SK-MEL-5 (cell line): Measurements from ENCODE around the gene MRPL14. TPM values are rescaled to one million over a fixed set of nuclear protein-coding genes. Genes with fewer than 3 reads are reported as not detected.

Experiments
- DNase-seq: peaks from one replicate; pipeline ENCODE4 v3.0.0-alpha.2; 2016; ENCODE audit warnings: low read depth, low spot score
- in situ Hi-C: cut with HindIII; loops from 2 replicates; pipeline ENCODE4 v1.10.0; 2016; ENCODE audit warnings: low sequenced_read_pairs, high pct_unique_total_duplicates, low pct_unique_long_range_greater_than_20kb
- total RNA-seq: library from RNA; depleted of rRNA; stranded (reverse); fragments of >200 nt; shearing (Covaris generic); gene quantifications from 2 replicates; pipeline ENCODE4 v1.2.3, GENCODE V29; 2014

Gene MRPL14
- total RNA-seq, 1 experiment from 2014 or later = 60.0 TPM

DNA sequence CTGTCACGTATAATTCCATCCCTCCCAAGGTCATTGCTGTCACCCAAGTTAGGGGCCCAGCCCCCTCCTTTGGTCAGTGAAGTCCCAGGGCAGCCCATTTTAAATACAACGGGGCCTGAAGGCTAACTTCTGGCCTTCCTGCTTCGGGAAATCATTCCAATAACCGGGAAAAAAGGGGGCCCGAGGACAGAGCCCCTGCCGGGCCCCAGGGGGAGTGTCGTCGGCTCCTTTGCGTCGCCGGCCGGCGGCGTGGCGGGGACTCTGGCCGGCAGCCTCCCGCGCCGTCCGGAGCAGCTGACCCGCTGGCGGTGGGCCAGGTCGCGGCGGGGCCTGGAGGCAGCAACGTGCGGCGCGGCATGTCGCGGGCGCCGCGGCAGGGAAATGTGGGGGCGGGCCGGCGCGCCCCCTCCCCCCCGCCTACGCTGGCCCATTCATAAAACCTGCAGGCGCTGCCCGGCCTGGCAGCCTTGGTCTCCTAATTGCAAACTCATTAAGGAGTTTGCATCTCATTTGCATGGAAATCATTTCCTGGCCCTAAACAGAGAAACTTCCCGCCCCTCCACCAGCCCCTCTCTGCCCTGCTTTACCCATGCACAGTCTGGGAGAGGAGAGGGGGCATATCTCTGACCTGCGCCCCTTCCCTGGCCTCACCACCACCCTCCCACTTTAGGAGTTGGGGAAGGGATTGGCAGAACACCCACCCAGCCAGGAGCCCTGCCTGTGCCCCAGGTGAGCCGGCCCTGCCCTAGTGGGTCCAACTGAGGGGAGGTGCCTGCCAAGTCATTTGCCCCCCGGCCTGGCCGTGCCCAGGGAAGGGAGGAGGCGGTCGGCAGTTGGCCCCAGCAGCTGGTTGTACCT is 50.7 kb downstream of the MRPL14 start:
- DNase-seq = no peak
- in situ Hi-C loops = no loop called here

DNA sequence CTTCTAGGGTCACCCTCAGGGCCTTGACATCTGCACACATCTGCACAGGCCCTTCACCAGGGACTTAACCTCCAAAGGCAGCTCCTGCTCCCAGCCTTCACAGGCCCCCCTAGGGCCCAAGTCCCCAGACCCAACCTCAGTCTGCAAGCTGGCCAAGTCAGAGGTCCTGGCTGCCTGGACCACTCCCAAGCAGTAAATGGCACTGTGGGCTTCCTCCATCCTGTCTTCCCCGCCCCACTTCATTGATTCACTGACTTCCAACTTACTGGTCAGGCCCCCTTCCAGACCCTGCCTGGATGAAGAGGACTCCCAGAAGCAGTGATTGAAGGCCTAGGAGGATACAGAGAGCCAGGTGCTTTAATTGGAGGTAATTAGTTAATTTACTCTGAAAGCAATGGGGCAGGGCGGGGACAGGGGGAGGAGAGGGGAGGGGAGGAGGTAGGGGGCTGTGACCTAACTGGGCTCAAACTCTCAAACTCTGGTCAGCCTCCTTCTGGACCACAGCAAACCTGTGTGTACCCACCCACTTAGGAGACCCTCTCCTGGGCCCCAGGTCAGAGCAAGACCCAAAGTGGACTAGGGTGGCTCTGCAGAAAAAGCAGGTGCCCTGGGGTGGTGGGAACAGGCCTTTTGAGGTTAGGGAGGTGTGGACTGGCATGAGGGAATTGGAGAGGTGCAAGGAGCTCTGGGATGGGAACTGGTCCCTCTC is 51.5 kb downstream of the MRPL14 start:
- no peak for DNase-seq
- in situ Hi-C loops = no loop called here

DNA sequence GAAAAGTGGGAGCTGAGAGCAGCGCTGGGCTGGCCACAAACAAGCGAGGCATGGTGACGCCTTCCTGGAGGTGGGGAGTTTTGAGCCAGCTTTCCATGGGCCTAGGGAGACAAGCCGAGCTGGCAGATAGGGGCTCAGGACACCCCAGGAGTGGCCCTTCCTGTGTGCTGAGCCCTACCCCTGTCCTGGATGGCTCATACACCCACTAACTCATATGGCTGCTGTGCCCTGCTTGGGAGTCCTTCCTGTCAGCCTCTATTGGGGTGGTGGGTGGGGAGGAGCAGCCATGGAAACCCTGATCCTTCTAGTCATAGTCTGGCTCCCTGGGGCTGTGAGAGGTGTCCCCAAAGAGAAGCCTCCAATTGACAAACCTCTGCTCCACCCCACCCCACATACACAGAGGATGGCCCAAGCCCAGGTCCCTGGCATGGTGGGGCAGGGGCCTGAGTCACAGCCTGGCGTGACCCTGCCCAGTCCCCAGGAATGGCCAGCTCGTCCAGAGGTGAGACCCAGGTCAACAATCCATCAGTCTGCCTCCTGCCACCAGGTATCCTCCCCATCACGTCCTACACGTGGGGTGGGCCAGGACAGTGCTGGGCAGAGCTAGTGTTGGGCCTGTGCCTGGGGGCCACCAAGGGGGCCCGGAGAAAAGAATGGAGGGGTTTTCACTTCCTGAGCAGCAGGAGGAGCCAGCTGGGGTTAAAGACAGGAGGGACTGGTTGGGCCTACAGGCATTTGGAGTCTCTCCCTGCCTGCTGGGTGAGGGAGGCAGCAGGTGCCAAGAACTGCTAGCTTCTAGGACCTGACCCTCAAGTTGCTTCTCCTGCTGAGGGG is 52.2 kb downstream of the MRPL14 start:
- no peak for DNase-seq

DNA sequence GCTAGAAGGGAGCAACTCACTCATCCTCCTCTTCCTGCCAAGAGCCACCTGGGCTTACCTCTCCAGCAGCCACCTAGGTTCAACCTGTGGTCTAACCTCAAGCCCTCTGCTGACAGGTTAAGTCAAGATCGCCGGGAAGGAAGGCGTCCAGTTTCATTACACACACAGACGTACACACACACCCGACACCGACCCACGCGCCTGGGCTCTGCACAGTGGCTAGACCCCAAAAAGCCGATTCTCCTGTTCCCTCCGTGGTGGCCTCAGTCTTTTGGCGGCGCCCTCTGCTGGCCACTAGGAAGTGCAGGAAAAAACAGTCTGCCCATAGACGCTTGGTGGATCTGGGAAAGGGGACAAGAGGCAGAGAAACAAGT is 52.8 kb downstream of the MRPL14 start:
- peak; percentile 80 for DNase-seq
- in situ Hi-C loops = no loop called here

More for the DNA sequence above, 52.2 kb downstream of the MRPL14 start:
- in situ Hi-C loops = no loop called here

DNA sequence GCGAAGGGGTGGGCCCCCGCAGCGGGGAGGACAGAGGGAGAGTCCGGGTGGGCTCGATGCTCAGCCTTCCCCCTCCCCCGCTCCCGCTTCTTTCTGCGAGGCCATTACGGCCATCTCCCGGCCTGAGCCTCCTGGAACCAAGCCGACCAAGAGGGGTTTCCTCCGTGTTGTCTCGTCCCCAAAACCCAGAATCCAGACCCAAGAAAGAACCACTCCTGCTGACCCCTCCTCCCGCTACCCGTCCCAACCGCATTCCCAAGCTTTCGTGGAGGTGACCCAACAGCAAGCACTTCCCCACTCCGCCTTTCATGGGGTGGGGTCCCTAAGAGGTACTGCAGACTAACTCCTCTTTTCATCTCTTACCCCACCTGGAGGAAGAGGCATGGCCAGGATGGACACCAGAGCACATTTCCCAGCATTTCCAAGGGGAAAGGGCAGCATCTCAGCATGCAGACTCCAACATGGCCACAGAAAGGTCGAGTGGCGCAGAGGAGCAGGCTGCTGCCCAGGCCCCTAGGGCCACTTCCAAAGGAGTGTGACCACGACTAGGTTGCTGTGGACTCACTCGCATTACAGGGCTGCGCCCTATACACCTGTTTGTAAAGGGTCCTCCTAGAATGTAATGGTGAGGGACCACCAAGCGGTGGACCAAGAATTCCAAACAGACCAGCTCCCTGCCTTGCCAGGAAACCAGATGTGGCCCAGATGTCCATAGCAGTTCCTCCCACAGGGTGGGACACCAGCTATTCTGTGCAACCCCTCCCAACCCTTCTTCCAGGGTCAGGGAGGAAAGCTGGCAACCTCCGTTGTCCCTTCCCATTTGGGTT is 53.4 kb downstream of the MRPL14 start:
- in situ Hi-C loops = no loop called here
- DNase-seq = peak; percentile 45

DNA sequence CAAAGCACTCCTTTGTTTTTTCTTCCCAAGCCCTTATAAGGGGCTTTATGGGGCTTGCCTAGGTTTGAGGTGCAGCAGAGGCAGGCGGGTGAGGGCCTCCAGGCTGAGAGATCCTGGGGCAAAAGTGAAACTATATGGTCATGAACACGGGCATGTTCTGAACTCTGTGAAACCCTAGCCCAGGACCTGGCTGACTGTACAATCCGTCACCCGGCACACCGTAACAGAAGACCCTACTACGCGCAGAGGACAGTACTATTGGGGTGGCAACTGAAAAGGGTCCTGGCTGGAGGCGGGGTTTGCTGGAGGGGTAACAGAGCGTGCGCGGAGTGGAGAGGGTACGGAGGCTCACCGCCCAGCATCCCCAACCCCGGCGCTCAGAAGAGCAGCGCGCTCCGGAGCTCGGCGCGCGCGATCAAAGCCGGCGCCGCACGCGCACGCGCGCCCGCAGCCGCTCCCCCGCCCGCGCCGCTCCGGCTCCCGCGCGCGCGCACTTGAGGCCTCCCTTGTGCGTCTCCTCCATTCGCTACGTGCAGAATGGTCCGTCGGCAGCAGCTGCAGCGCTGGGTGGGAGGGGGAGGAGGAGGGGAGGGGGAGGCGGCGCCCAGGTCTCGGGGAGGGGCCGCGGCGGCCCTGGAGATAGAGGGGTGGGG is 54.2 kb downstream of the MRPL14 start:
- DNase-seq = peak; percentile 80
- in situ Hi-C loops = no loop called here

DNA sequence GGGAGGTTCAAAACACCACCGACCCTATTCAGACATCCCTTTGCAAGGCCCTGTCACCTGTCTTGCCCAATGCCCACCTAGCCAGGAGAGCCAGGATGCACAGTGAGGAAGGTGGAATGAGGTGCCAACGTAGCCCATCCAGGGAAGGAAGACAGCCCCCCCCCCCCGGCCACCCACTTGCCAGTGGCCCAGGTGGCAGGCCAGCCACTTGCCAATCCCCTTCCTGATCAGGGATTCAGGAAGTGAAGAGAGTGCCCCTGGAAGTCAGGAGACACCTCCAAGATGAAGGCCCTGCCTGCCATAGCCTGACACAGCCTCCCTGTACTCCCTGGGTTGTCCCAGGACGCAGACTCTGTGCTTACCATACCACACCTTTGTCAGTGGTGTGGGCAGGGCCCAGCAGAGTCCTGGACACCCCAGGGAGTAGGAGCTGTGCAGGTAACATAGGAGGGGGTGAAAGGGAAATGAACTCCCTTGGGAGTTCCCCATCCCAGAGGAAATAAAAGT is 54.7 kb downstream of the MRPL14 start:
- no peak for DNase-seq
- in situ Hi-C loops = no loop called here

DNA sequence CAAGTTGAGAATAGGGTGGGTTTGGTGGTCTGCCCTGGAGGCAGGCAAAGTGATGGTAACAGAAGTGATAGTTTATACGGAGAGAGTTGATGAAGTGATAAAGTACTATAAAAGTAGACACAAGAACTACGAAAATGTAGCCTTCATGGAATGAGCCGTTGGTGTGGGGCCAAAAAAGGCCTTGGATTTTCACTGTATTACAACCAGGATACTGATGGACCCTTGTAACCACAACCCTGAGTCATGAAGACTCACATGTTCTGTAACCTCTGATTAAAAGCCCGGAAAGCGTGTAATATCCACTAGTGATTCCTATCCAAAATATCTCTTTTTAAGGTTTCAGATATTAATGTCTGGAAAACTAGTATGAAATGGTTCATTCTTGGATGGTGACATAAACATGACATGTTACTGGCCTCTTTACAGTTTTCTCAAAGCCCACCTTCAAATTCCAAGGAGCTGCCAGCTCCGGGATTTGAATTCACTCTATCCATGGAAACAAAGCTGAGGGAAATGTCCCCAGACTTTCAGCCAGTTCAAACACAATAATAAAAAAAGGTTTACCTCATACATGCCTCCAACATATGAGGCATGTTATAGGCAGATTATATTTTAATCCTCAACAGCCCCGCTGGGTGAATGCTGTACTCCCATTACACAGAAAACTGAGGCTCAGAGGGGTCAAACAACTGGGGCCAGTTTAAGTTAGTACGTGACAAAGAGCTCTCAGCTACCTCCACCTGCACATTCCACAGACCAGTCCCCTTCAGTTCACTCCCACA is 55.4 kb downstream of the MRPL14 start:
- in situ Hi-C loops = no loop called here
- DNase-seq = no peak

DNA sequence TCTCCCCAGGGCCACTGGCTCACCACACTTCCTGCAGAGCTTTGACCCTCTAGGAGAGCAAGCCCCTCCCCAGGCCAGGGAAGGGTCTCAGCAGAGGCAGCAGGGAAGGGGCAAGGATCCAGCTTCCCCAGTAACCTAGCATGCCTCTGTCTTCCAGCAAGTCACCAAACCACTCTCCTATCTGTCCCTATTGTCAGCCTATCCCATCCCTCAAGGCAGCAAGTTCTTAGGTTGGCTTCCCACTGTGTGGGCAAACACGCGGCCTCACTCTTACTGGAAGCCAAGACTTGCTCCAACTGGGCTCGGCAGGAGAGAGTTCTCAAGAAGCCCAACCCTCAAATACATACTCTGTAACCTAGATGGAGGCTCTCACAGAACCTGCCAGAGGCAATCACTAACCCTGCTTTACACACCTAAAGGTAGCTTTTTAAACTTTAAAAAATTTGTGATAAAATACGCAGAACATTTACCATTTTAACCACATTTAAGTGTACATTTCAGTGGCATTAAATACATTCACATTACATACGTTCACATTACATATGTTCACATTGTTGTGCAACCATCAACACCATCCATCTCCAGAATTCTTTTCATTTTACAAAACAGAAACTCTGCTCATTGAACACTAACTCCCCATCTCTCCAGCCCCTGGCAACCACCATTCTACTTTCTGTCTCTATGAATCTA is 58.5 kb downstream of the MRPL14 start:
- in situ Hi-C loops = no loop called here
- no peak for DNase-seq

DNA sequence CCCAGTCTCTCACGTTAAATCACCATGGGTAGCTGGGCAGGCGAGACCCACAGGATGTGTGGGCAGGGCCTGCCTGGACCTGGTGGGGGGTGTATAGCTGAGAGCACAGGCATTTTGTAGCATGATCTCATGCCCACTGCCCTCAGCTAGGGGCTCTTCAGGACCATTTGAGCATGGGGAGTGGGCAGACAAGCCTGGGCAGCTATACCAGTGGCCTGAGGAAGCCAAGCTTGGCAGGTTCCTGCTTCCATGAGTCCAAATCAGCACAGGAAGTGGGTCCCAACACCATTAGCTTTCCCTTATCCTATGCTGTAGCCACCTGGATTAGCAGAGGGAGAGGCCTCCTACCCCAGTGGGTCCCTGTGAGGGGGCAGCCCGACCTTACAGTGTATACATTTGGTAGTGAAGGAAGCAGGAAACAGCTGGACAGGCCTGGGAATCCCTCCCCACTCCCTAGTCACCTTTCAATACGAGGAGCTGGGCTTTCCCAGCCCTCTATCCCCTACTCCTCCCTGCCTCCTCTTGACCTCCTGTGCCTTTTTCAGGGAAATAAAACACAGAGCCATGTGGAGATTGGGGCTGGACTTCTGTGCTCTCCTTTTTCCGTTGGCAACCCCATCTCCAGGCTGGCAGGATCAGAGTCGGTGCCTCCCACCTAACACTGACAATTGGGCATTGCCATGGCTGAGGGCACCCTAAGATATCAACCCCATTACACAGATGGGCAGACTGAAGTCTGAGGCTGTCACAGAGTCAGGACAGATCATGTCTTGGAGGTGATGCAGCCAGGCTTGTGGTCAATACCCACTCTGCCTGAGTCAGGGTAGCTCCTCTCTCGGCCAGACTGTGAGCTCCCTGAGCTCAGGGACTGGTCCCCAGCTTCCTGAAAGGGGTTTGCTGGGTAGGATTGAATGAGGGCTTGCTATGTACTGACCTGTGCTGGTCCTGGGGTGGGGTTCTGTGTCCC is 59.8 kb downstream of the MRPL14 start:
- in situ Hi-C loops = no loop called here
- no peak for DNase-seq

DNA sequence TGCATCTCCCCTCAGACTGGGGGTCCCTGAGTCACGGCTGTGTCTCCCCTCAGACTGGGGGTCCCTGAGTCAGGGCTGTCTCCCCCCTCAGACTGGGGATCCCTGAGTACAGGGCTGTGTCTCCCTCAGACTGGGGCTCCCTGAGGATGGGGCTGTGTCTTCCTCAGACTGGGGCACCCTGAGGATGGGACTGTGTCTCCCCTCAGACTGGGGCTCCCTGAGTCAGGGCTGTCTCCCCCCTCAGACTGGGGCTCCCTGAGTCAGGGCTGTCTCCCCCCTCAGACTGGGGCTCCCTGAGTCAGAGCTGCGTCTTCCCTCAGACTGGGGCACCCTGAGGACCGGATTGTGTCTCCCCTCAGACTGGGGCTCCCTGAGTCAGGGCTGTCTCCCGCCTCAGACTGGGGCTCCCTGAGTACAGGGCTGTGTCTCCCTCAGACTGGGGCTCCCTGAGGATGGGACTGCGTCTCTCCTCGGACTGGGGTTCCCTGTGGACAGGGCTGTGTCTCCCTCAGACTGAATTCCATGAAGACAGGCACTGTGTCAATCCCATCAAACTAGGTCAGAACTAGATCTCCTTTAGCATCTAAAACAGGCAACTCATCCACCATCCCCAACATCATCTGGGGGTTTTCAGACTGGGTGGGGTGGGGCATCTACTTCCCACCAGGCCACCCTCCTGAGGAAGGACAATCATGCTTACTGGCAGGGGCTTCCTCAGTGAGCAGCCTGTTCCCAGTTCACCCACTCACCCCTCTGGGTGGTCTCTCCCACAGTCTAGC is 60.7 kb downstream of the MRPL14 start:
- in situ Hi-C loops = no loop called here
- DNase-seq = no peak

DNA sequence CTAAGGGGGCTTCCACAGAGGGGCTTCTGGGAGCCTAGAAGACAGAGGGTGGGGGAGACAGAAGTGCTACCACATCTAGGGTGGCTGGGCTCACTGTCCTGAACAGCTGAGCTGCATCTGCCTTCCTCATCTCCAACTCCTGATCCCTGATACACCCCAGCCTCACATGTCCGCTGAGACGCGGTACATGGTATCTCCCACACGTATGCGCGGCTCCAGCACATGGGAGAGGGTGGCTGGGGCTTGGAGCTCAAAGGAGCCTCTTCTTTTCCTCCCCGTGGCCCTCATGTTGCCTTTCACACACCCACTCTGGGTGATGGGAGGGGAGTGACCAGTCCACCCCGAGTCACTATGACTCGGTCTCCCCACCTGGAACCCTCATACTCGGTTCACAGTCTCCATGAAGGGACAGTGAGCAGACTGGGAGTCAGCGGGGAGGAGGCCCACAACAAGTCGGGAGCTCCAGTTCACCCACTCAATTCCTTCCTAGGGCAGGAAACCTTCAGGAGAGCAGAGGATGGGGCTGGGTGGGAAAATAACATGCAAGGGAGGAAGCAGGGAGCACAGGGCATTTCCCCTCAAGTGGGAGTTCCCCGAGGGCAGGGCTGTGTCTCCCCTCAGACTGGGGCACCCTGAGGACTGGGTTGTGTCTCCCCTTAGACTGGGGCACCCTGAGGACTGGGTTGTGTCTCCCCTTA is 61.7 kb downstream of the MRPL14 start:
- in situ Hi-C loops = no loop called here
- DNase-seq = no peak

DNA sequence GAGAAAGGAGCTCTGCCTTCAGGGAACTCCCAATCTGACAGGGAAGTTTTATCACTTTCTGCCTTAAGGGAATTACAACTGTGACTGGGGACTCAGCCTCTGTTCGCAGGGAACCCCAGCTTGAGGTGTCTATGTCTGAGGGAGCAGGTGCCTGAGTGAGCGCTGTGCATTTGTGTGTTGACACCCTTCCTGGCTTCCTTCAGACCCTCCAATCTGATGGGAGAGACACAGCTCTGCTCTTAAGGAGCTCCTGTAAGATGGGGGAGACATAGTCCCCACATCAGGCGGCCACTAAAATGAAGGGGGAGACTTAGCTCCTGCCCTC is 62.3 kb downstream of the MRPL14 start:
- DNase-seq = no peak
- in situ Hi-C loops = no loop called here
